H9 (cell line): ENCODE data around the gene ATPAF1. TPM values are rescaled to one million over a fixed set of nuclear protein-coding genes. Genes with fewer than 3 reads are reported as not detected.

Experiments used
- DNase-seq: peaks from one replicate; pipeline ENCODE4 v3.0.0-alpha.2; 2017
- H2AFZ ChIP-seq: one replicate; pipeline ENCODE4 v1.6.1; 2013; ENCODE audit warnings: mild to moderate bottlenecking, low read length, control low read depth, moderate library complexity
- H2AK5ac ChIP-seq: 2 replicates; pipeline ENCODE4 v1.6.1; 2013; ENCODE audit warnings: low read length, control low read depth, mixed read lengths; ENCODE audit not compliant: insufficient read length
- H2BK120ac ChIP-seq: one replicate; pipeline ENCODE4 v1.6.1; 2013; ENCODE audit warnings: low read depth, mild to moderate bottlenecking, low read length, control low read depth, inconsistent platforms; ENCODE audit not compliant: poor library complexity, severe bottlenecking
- H2BK12ac ChIP-seq: 2 replicates; pipeline ENCODE4 v1.6.1; 2013; ENCODE audit warnings: low read length, control low read depth, mixed read lengths, low read depth; ENCODE audit not compliant: insufficient read length
- H2BK15ac ChIP-seq: 2 replicates; pipeline ENCODE4 v1.6.1; 2013; ENCODE audit warnings: low read depth, low read length, control low read depth
- H2BK20ac ChIP-seq: one replicate; pipeline ENCODE4 v1.6.1; 2013; ENCODE audit warnings: low read depth, mild to moderate bottlenecking, low read length, control low read depth, inconsistent platforms; ENCODE audit not compliant: poor library complexity, severe bottlenecking
- H2BK5ac ChIP-seq: 2 replicates; pipeline ENCODE4 v1.6.1; 2013; ENCODE audit warnings: low read length, control low read depth, mixed read lengths; ENCODE audit not compliant: insufficient read length
- H3K14ac ChIP-seq: 2 replicates; pipeline ENCODE4 v1.6.1; 2013; ENCODE audit warnings: low read length, control low read depth; ENCODE audit not compliant: insufficient read depth
- H3K18ac ChIP-seq: 2 replicates; pipeline ENCODE4 v1.6.1; 2013; ENCODE audit warnings: low read depth, mild to moderate bottlenecking, mixed read lengths, low read length, control low read depth; ENCODE audit not compliant: insufficient read length
- H3K23ac ChIP-seq: 2 replicates; pipeline ENCODE4 v1.6.1; 2013; ENCODE audit warnings: low read length, control low read depth, mixed read lengths, low read depth; ENCODE audit not compliant: insufficient read length
- H3K23me2 ChIP-seq: 2 replicates; pipeline ENCODE4 v1.6.1; 2013; ENCODE audit warnings: low read depth, mild to moderate bottlenecking, mixed read lengths, low read length, control low read depth; ENCODE audit not compliant: insufficient read length, poor library complexity, severe bottlenecking
- H3K27ac ChIP-seq: 2 replicates; pipeline ENCODE4 v1.5.1; 2013; ENCODE audit warnings: low read length, control low read depth, mixed read lengths, low read depth; ENCODE audit not compliant: insufficient read length
- H3K27me3 ChIP-seq: 2 replicates; pipeline ENCODE4 v1.6.1; 2013; ENCODE audit warnings: low read length, control low read depth, inconsistent platforms; ENCODE audit not compliant: insufficient read depth
- H3K4ac ChIP-seq: 2 replicates; pipeline ENCODE4 v1.6.1; 2013; ENCODE audit warnings: low read depth, mild to moderate bottlenecking, control low read depth, inconsistent platforms, low read length, moderate library complexity
- H3K4me1 ChIP-seq: 2 replicates; pipeline ENCODE4 v1.6.1; 2013; ENCODE audit warnings: low read length, control low read depth, inconsistent platforms; ENCODE audit not compliant: insufficient read depth
- H3K4me2 ChIP-seq: 2 replicates; pipeline ENCODE4 v1.6.1; 2013; ENCODE audit warnings: low read length, control low read depth, mixed read lengths; ENCODE audit not compliant: insufficient read length, insufficient read depth
- H3K56ac ChIP-seq: 2 replicates; pipeline ENCODE4 v1.6.1; 2013; ENCODE audit warnings: low read depth, mild to moderate bottlenecking, mixed read lengths, low read length, control low read depth; ENCODE audit not compliant: insufficient read length
- H3K79me1 ChIP-seq: 2 replicates; pipeline ENCODE4 v1.6.1; 2013; ENCODE audit warnings: low read depth, mild to moderate bottlenecking, moderate library complexity, low read length, control low read depth, inconsistent platforms; ENCODE audit not compliant: insufficient read depth, poor library complexity, severe bottlenecking
- H3K79me2 ChIP-seq: 2 replicates; pipeline ENCODE4 v1.6.1; 2013; ENCODE audit warnings: low read length, control low read depth, inconsistent platforms; ENCODE audit not compliant: insufficient read depth
- H3K9ac ChIP-seq: 2 replicates; pipeline ENCODE4 v1.6.1; 2013; ENCODE audit warnings: low read length, control low read depth, mixed read lengths; ENCODE audit not compliant: insufficient read length; ENCODE audit errors: extremely low read depth
- H3K9me3 ChIP-seq: one replicate; pipeline ENCODE4 v1.6.1; 2013; ENCODE audit warnings: low read depth, low read length, inconsistent platforms; ENCODE audit not compliant: control insufficient read depth
- H3T11ph ChIP-seq: one replicate; pipeline ENCODE4 v1.6.1; 2013; ENCODE audit warnings: mild to moderate bottlenecking, low read length, control low read depth, inconsistent platforms
- H4K20me1 ChIP-seq: one replicate; pipeline ENCODE4 v1.6.1; 2013; ENCODE audit not compliant: control insufficient read depth, insufficient read length, insufficient read depth
- H4K5ac ChIP-seq: 2 replicates; pipeline ENCODE4 v1.6.1; 2013; ENCODE audit warnings: low read depth, mild to moderate bottlenecking, mixed read lengths, low read length, control low read depth; ENCODE audit not compliant: insufficient read length
- H4K8ac ChIP-seq: replicated peaks from 2 replicates; pipeline ENCODE4 v1.6.1; 2013; ENCODE audit warnings: low read length, control low read depth, mixed read lengths, low read depth; ENCODE audit not compliant: insufficient read length
- H4K91ac ChIP-seq: 2 replicates; pipeline ENCODE4 v1.6.1; 2013; ENCODE audit warnings: low read depth, mild to moderate bottlenecking, moderate library complexity, mixed read lengths, low read length, control low read depth; ENCODE audit not compliant: insufficient read length
- H3K27ac Mint-ChIP-seq, 3 experiments: 2 replicates in 2 of 3; 3 replicates in 1 of 3; pipeline ENCODE4 v1.8.0; 2020 to 2021; ENCODE audit warnings: mixed read lengths in 3 of 3, mild to moderate bottlenecking in 1 of 3, moderate library complexity in 1 of 3
- H3K27me3 Mint-ChIP-seq: 2 replicates; pipeline ENCODE4 v1.8.0; 2021; ENCODE audit warnings: low read depth, mild to moderate bottlenecking, moderate library complexity, mixed read lengths
- H3K36me3 Mint-ChIP-seq, 3 experiments: 2 replicates in 2 of 3; 3 replicates in 1 of 3; pipeline ENCODE4 v1.8.0; 2020 to 2021; ENCODE audit warnings: low read depth in 3 of 3, mixed read lengths in 3 of 3; ENCODE audit not compliant: insufficient read depth in 1 of 3
- H3K4me1 Mint-ChIP-seq, 2 experiments: 2 replicates each; pipeline ENCODE4 v1.8.0; 2020; ENCODE audit warnings: mixed read lengths in 2 of 2
- H3K4me3 Mint-ChIP-seq, 2 experiments: 2 replicates in 1 of 2; 3 replicates in 1 of 2; pipeline ENCODE4 v1.8.0; 2020 to 2021; ENCODE audit warnings: mild to moderate bottlenecking in 2 of 2, mixed read lengths in 2 of 2, moderate library complexity in 1 of 2
- H3K9me3 Mint-ChIP-seq, 2 experiments: 2 replicates in 1 of 2; 3 replicates in 1 of 2; pipeline ENCODE4 v1.8.0; 2020; ENCODE audit warnings: mild to moderate bottlenecking in 2 of 2, mixed read lengths in 2 of 2, moderate library complexity in 1 of 2
- WGBS: extraction: QIAGEN DNeasy Blood & Tissue Kit; methylation state at CpG from one replicate; pipeline ENCODE4 v1.1.7; 2013; ENCODE audit warnings: missing lambda C conversion rate, low lambda C conversion rate, mixed read lengths; ENCODE audit not compliant: insufficient read length; ENCODE audit errors: extremely low coverage; 5-methylcytosine and 5-hydroxymethylcytosine counted together
- total RNA-seq: library from RNA; stranded (reverse); gene quantifications from 2 replicates; pipeline ENCODE4 v1.2.1, GENCODE V29; 2021
- TF ChIP-seq, protein P1 (sequence below): fragments of 200-600 bp; sonication (generic); conservative IDR thresholded peaks from 3 replicates; pipeline ENCODE4 v1.8.0; 2021; ENCODE audit warnings: antibody characterized with exemption, mild to moderate bottlenecking

Gene ATPAF1
- total RNA-seq, 1 experiment from 2014 or later = 57.3 TPM

DNA sequence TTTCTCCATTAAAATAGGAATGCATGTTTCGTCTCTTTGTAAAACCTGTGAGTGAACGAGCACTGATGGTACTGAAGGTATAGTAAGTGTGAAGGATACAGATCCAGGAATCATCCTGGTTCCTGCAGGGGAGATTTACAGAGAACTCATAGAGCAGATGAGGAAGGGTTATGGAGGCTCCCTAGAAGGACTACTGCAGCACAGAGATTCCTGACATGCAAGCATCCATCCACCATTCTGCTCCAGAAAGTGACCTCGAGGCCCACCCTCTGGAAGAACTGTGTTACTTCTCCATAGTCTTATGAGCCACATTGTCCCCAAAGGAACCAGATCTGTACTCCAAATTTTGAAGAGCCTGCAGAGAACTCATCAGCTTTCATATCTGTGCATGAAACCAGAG, 78.6 kb downstream of the ATPAF1 start:
- H3K9me3 Mint-ChIP-seq = no peaks in the 10 kb centered on the region
- Histone ChIP-seq H3K4ac (no peak overlapping the region), H3T11ph (no peak overlapping the region), H3K23me2 (no peaks in the 10 kb centered on the region), H4K8ac (no peak overlapping the region), H3K18ac (no peak overlapping the region), H3K9me3 (no peaks in the 10 kb centered on the region), H2BK20ac (no peak overlapping the region), H3K27me3 (no peaks in the 10 kb centered on the region), H4K91ac (no peak overlapping the region), H2BK15ac (no peak overlapping the region), H3K79me2 (no peaks in the 10 kb centered on the region), H3K14ac (no peak overlapping the region), H4K20me1 (no peaks in the 10 kb centered on the region), H3K79me1 (no peaks in the 10 kb centered on the region), H3K23ac (no peak overlapping the region), H2BK12ac (no peak overlapping the region), H2BK120ac (no peak overlapping the region), H2BK5ac (no peak overlapping the region), H3K9ac (no peak overlapping the region), H3K4me2 (no peak overlapping the region), H3K4me1 (no peaks in the 10 kb centered on the region), H2AFZ (no peak overlapping the region), H2AK5ac (no peak overlapping the region), H3K27ac (no peak overlapping the region), H3K56ac (no peak overlapping the region), H4K5ac (no peak overlapping the region)
- TF ChIP-seq, protein P1, sequence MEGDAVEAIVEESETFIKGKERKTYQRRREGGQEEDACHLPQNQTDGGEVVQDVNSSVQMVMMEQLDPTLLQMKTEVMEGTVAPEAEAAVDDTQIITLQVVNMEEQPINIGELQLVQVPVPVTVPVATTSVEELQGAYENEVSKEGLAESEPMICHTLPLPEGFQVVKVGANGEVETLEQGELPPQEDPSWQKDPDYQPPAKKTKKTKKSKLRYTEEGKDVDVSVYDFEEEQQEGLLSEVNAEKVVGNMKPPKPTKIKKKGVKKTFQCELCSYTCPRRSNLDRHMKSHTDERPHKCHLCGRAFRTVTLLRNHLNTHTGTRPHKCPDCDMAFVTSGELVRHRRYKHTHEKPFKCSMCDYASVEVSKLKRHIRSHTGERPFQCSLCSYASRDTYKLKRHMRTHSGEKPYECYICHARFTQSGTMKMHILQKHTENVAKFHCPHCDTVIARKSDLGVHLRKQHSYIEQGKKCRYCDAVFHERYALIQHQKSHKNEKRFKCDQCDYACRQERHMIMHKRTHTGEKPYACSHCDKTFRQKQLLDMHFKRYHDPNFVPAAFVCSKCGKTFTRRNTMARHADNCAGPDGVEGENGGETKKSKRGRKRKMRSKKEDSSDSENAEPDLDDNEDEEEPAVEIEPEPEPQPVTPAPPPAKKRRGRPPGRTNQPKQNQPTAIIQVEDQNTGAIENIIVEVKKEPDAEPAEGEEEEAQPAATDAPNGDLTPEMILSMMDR = no peak
- peaks cover 0 to 40% (median 0%) of the 10 kb centered on the region in 3 experiments; a peak in 5 of 7 replicates for H3K36me3 Mint-ChIP-seq
- no CpG with 5 or more reads among the region's 3 CpGs for WGBS
- H3K4me3 Mint-ChIP-seq = no peak overlapping the region
- peaks cover 0 to 6% of the 10 kb centered on the region in 2 experiments; a peak in 2 of 4 replicates for H3K4me1 Mint-ChIP-seq
- H3K27ac Mint-ChIP-seq = no peak overlapping the region
- H3K27me3 Mint-ChIP-seq = no peaks in the 10 kb centered on the region
- DNase-seq = no peak
